Activated naive CD4-positive, alpha-beta T cell treated with anti-CD3 and anti-CD28 coated beads for 36 hours (primary cell): Measurements from ENCODE around the gene PHACTR3. TPM values are rescaled to one million over a fixed set of nuclear protein-coding genes. Genes with fewer than 3 reads are reported as not detected.
"Not testable (repeated sequence)": the region's sequence is repeated elsewhere in the genome, so short reads cannot be mapped to it uniquely, and the experiment has no call there.

Source experiments
- CTCF ChIA-PET: fragments of 350-600 bp; sonication (Branson Sonifier 250); formaldehyde crosslinking; loops from one replicate; lab custom pipeline; 2021; ENCODE audit warnings: antibody characterized with exemption; lab: Charles Lee
- DNase-seq: peaks from one replicate; pipeline ENCODE4 v3.0.0-alpha.2; 2020
- H3K27ac Mint-ChIP-seq: one replicate; pipeline ENCODE4 v1.8.0; 2021; ENCODE audit warnings: mild to moderate bottlenecking, mixed read lengths
- H3K27me3 Mint-ChIP-seq: one replicate; pipeline ENCODE4 v1.8.0; 2021; ENCODE audit warnings: low read depth, mixed read lengths
- H3K36me3 Mint-ChIP-seq: one replicate; pipeline ENCODE4 v1.8.0; 2021; ENCODE audit warnings: low read depth, mixed read lengths
- H3K4me1 Mint-ChIP-seq: one replicate; pipeline ENCODE4 v1.8.0; 2021; ENCODE audit warnings: low read depth, mixed read lengths
- H3K4me3 Mint-ChIP-seq: one replicate; pipeline ENCODE4 v1.8.0; 2021; ENCODE audit warnings: mild to moderate bottlenecking, moderate library complexity, mixed read lengths
- H3K9me3 Mint-ChIP-seq: one replicate; pipeline ENCODE4 v1.8.0; 2021; ENCODE audit warnings: mixed read lengths
- intact Hi-C: fragments of 100-400 bp; cut with micrococcal nuclease; formaldehyde crosslinking; loops from one replicate; pipeline ENCODE4 v1.15.1; 2023
- total RNA-seq, 2 experiments: library from RNA; stranded (reverse); gene quantifications; one replicate each; pipeline ENCODE4 v1.2.3, GENCODE V29; 2021

Gene PHACTR3
- not detected for total RNA-seq

DNA sequence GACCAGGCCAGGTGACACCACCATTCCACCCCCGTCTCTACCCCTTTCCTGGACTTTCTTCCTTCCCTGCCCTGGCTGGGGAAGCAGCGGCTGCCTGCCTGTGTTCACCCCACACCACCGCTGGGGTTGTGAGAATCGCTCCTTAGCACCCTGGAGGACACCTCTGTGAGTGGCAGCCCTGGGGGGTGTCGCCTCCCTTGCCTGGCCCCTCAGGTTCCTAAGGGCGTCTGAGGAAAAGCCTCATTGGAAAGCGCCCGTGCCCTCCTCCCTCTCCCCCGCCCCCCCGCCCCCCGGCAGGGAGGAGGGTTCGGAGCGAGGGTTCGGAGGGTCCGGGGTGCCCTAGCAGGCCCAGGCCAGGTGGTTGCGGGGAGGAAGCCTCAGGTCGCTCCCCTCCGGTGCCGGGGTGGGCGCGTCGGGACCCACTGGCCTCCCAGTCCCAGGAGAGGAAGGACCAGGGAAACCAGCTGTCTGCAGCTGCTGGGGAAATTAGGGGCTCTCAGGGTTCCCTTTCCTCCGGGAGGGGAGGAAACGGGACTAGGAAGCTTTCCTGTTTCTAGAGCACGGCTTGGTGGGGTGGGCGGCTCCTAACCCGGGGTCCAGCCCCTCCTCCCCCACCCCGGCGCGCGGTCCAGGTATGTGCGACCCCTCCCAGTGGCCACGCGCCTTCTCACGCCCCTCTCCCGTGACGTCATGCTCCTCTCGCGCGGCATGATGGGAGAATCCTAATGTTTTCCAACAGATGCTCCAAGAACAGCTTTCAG is at the start of gene PHACTR3:
TSS of gene PHACTR3 (plus strand) at position 760 of the 761 bp plus-strand sequence. CDS start 475 bp downstream, outside the sequence.
- intact Hi-C loops: no loop called here
- DNase-seq: no peak
- H3K27me3 Mint-ChIP-seq: peaks cover 57% of the 10 kb centered on the region
- no peaks in the 10 kb centered on the region for H3K36me3 Mint-ChIP-seq
- CTCF ChIA-PET: no interaction called here
- H3K27ac Mint-ChIP-seq: no peak within 1 kb of the TSS
- no peaks in the 10 kb centered on the region for H3K4me1 Mint-ChIP-seq
- no peak within 1 kb of the TSS for H3K4me3 Mint-ChIP-seq
- H3K9me3 Mint-ChIP-seq: no peaks in the 10 kb centered on the region

DNA sequence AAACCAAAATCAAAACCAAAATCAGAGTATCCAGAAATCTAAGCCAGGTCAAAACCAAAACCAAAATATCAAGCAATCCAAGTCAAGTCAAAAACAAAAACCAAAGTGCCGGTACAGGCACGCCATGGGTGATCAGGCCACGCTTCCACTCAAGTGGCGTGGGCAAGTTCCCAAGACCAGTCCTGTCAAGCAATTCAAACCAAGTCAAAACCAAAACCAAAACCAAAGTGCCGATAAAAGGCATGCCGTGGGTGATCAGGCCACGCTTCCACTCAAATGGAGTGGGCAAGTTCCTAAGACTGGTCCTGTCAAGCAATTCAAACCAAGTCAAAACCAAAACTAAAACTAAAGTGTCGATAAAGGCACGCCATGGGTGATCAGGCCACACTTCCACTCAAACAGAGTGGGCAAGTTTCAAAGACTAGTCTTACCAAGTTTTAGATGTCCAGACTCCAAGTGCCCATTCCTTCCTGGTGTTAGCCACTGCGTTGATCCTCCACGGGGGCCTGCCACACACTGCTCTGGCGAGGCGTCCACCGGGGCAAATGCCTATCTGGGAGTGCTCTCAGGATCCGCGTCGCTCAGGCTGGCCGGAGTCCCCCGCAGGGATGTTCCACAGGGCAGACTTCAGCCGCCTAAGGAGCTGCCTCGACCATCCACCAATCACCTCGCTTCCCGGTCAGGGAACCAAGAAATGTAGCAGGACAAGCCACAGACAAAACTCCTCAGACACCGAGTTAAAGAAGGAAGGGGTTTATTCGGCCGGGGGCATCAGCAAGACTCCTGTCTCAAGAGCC is 46.4 kb upstream of the PHACTR3 start:
- intact Hi-C loops, H3K4me3 Mint-ChIP-seq, DNase-seq, H3K4me1 Mint-ChIP-seq, H3K27me3 Mint-ChIP-seq, H3K9me3 Mint-ChIP-seq, H3K27ac Mint-ChIP-seq, CTCF ChIA-PET, H3K36me3 Mint-ChIP-seq: not testable (repeated sequence)

DNA sequence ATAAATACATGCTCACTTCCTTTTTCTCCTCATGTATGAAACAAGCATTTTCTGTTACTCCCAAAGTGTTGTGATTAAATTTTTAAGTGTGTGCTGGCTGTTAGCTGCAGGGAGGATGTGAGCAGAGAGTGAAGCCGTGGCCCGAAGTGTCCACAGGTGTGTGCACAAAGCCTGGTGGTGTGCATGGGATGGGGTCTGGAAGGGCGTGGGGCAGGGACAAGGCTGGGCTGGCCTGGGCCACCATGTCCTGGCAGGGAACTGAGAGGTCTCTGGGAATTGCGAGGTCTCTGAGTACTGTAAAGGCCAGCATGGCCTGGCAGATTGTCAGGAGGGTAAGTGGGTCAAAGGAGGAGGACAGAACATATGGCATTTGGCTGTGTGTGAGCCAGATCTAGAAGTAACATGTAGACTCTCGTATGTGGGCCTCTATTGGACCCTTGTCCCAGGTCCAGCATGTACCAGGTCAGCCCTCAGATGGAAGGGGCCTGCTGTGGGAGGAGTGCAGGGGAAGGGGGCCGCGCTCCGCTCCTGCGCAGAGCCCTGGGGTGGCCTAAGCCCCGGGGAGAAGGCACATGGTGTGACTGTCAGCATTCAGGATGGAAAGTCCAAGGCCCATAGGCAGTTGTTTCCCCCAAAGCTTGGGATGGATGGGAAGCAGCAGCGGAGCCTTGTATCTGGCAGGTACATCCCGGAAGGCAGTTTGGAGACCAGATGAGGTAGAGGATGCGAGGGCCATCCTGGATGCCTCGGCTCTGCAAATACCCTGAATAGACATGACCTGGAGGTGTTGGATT is 45.1 kb upstream of the PHACTR3 start:
- intact Hi-C loops: no loop called here
- no peaks in the 10 kb centered on the region for H3K9me3 Mint-ChIP-seq
- no peak overlapping the region for H3K27ac Mint-ChIP-seq
- H3K4me3 Mint-ChIP-seq: no peak overlapping the region
- no peaks in the 10 kb centered on the region for H3K27me3 Mint-ChIP-seq
- no peak for DNase-seq
- no peaks in the 10 kb centered on the region for H3K36me3 Mint-ChIP-seq
- no peaks in the 10 kb centered on the region for H3K4me1 Mint-ChIP-seq
- CTCF ChIA-PET: interaction anchor here (2.8 kb wide), 1 partner anchor 11 kb away, joined by 20 read pairs; no protein-coding TSS in a partner anchor

DNA sequence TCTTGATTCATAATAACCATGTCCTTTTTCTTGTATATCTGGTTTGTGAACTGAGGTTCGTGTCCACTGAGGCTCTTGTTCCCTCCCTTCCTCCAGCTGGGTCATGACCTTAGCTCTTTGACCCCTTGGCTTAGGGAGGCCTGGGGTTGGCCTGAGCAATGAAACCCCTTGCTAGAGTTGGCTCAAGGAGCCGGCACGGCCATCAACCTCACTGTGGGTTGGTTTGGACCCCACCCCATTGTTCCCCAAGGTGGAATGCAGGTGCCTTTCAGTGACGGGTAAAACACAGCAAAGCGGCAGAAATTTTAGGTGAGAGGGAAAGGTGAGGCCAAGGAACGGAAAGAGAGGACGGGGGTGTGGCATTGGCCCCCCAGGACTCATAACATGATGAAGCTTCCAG is 44.5 kb upstream of the PHACTR3 start:
- H3K4me1 Mint-ChIP-seq: no peaks in the 10 kb centered on the region
- intact Hi-C loops: no loop called here
- CTCF ChIA-PET: interaction anchor here (1.4 to 2.8 kb wide), 2 partner anchors 11 to 21 kb away, joined by 3 to 20 read pairs; no protein-coding TSS in a partner anchor

DNA sequence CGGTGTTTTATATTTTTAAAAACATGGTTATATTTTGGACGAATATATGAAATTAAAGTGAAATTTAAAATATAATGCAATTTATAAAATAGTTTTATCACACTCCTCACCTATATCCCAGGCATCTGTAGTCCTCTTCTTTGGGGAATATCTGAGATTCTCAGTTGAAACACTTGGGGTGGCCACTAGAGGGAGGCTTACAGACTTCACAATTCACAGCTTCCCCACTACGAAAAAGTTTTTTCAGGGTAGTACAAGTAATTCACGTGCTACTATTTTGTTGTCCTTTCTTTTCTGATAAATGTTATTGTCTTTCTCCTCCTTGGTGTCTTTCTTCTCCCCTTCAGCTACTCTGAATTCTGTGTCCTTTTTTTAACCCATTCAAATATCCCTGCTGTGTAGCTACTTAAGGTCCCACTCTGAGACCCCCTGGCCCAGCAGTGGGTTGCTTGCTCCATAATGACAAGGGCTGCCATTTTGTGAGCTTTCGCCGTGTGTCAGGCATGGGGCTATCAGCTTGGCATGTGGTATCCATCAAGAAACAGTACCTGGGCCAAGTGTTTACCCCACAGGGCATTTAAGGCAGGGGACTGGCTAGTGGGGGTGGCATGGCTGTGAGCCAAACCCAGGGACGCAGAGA is 43.6 kb upstream of the PHACTR3 start:
- no peak overlapping the region for H3K27ac Mint-ChIP-seq
- CTCF ChIA-PET: interaction anchor here (0.5 to 2.8 kb wide), 6 partner anchors 8 to 51 kb away, joined by 3 to 20 read pairs (median 4); no protein-coding TSS in a partner anchor
- H3K4me1 Mint-ChIP-seq: no peaks in the 10 kb centered on the region
- intact Hi-C loops: no loop called here
- H3K36me3 Mint-ChIP-seq: no peaks in the 10 kb centered on the region
- H3K27me3 Mint-ChIP-seq: no peaks in the 10 kb centered on the region
- H3K9me3 Mint-ChIP-seq: no peaks in the 10 kb centered on the region
- no peak overlapping the region for H3K4me3 Mint-ChIP-seq
- no peak for DNase-seq

More for the DNA sequence above, 44.5 kb upstream of the PHACTR3 start:
- no peak overlapping the region for H3K4me3 Mint-ChIP-seq
- H3K9me3 Mint-ChIP-seq: no peaks in the 10 kb centered on the region
- no peaks in the 10 kb centered on the region for H3K27me3 Mint-ChIP-seq
- no peaks in the 10 kb centered on the region for H3K36me3 Mint-ChIP-seq
- DNase-seq: no peak
- no peak overlapping the region for H3K27ac Mint-ChIP-seq

DNA sequence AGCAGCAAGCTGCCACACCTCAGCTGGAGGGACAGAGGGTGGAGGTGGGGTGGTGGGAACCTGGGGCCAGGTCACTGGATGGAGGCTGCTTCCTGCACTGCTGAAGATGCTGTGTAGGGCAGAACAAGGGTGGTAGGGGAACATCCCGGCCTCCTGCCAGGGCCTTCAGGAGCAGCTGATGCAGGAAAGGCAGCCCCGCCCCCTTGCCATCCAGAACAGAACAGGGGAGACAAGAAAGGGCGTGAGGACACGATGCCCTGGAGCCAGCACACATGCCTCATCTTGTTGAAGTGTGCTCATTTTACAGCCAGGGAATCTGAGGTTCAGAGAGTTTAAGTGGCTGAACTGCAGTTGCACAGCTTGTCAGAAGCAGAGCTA is 43.1 kb upstream of the PHACTR3 start:
- no peaks in the 10 kb centered on the region for H3K4me1 Mint-ChIP-seq
- CTCF ChIA-PET: interaction anchor here (0.5 to 2.8 kb wide), 5 partner anchors 9 to 52 kb away, joined by 3 to 20 read pairs (median 3); no protein-coding TSS in a partner anchor
- H3K27me3 Mint-ChIP-seq: no peaks in the 10 kb centered on the region
- no peaks in the 10 kb centered on the region for H3K36me3 Mint-ChIP-seq
- H3K9me3 Mint-ChIP-seq: no peaks in the 10 kb centered on the region
- no peak overlapping the region for H3K4me3 Mint-ChIP-seq
- DNase-seq: no peak
- H3K27ac Mint-ChIP-seq: no peak overlapping the region
- intact Hi-C loops: no loop called here

DNA sequence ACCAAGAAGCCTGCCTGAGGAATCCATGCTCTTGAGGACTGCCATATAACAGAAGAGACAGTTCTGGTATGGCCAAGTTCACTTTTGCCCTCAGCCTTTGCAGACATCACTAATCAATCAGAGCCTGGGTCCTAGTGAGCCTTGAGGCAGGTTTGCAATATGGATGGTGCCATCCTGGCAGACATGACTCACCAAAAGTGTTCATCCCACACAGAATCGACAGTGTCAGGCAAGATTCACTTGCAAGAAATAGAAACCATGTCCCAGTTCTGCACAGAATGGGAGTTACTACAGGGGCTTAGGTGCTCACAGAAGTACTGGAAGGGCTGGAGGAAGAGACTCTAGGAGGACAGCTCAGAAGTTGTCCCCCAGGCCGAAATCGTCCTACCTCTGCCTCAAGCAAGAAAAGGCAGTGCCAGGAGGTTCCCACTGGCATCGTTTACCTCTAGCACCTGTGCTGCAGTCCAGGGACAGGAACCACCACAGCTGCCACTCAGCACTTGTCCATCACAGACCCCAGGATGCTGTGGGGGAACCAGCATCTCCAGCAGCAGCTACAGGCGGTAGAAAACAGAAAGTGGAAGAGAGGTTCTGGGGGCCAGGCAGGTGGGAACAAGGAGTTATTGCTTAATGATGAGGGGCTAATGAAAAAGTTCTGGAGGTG is 42.6 kb upstream of the PHACTR3 start:
- intact Hi-C loops: no loop called here
- no peak overlapping the region for H3K27ac Mint-ChIP-seq
- CTCF ChIA-PET: interaction anchor here (0.8 to 2.8 kb wide), 2 partner anchors 9 kb away, joined by 3 to 20 read pairs; no protein-coding TSS in a partner anchor
- H3K4me3 Mint-ChIP-seq: no peak overlapping the region
- H3K9me3 Mint-ChIP-seq: no peaks in the 10 kb centered on the region
- DNase-seq: no peak
- no peaks in the 10 kb centered on the region for H3K4me1 Mint-ChIP-seq
- H3K27me3 Mint-ChIP-seq: no peaks in the 10 kb centered on the region
- H3K36me3 Mint-ChIP-seq: no peaks in the 10 kb centered on the region

DNA sequence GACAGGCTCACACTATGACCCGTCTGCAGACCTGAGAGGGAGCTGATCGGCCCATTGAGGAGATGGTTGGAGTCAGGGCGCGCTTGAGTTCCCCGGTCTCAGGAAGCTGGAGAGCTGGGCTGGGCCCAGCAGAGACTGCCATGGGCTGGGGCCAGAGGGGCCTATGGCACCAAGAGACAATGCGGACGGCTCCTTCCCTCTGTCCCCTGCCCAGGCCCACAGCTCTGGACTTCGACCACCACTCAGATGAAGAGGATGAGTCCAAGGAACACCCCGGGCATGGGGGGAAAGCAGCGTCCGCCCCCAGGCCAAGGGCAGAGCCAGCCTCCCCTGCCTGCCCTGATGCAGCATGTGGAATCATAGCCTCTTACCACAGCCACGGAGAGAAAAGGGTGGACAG is 40.2 kb upstream of the PHACTR3 start:
- no peak overlapping the region for H3K27ac Mint-ChIP-seq

DNA sequence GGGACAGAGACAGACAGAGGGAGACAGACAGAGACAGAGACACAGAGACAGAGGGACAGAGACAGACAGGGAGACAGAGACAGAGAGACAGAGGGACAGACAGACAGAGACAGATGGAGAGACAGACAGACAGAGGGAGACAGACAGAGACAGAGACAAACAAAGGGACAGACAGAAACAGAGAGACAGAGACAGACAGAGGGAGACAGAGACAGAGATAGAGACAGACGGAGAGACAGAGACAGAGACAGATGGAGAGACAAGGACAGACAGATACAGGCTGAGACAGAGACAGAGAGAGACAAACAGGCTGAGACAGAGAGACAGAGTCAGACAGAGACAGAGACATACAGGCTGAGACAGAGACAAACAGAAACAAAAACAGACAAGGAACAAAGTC is 39.4 kb upstream of the PHACTR3 start:
- Mint-ChIP-seq H3K4me3 (no peak overlapping the region), H3K9me3 (no peaks in the 10 kb centered on the region), H3K36me3 (no peaks in the 10 kb centered on the region), H3K27me3 (peaks cover 10% of the 10 kb centered on the region), H3K4me1 (no peaks in the 10 kb centered on the region), H3K27ac (no peak overlapping the region)
- intact Hi-C loops: no loop called here
- CTCF ChIA-PET: no interaction called here
- no peak for DNase-seq

More for the DNA sequence above, 40.2 kb upstream of the PHACTR3 start:
- no peaks in the 10 kb centered on the region for H3K9me3 Mint-ChIP-seq
- H3K4me3 Mint-ChIP-seq: no peak overlapping the region
- peaks cover 6% of the 10 kb centered on the region for H3K27me3 Mint-ChIP-seq
- DNase-seq: no peak
- CTCF ChIA-PET: interaction anchor here (1.0 kb wide), 1 partner anchor 8 kb away, joined by 4 read pairs; no protein-coding TSS in a partner anchor
- H3K4me1 Mint-ChIP-seq: no peaks in the 10 kb centered on the region
- no peaks in the 10 kb centered on the region for H3K36me3 Mint-ChIP-seq
- intact Hi-C loops: no loop called here

DNA sequence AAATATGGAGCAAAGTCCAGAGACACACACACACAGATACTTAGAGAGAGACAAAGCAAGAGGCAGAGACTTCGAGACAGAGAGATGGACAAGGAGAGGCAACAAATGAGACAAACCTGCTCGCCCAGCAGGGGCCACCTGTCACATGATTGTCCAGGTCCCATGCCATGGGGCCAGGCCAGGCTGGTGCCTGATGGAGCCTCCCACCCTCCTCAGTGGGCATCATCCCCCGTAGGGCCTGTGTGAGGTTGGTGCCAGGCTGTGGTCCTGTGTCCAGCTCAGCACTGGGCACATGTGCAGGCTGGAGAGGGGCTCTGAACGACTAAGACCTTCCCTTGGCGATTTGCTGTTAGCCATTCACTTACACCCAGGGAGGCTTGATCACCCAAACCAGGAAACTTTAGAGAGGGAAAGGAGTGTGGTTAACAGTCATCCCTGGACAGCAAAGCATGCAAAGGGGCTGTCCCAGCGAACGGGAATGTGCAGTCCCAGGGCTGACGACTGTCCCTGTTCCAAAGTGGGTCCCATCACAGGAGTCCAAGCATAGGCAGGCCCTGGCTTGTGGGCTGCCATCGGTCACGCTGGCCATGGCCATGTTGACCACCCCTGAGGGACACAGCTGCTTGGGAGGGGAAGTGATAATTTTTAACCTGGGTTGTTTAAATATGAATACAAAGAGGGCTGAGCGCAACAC is 38.4 kb upstream of the PHACTR3 start:
- H3K4me1 Mint-ChIP-seq: no peaks in the 10 kb centered on the region
- no peaks in the 10 kb centered on the region for H3K9me3 Mint-ChIP-seq
- H3K27me3 Mint-ChIP-seq: peaks cover 10% of the 10 kb centered on the region
- no peak overlapping the region for H3K4me3 Mint-ChIP-seq
- no peak overlapping the region for H3K27ac Mint-ChIP-seq
- no peaks in the 10 kb centered on the region for H3K36me3 Mint-ChIP-seq
- CTCF ChIA-PET: no interaction called here
- intact Hi-C loops: no loop called here
- DNase-seq: no peak
